PC-3 (cell line): Measurements from ENCODE around the gene OLFML2A. TPM values are rescaled to one million over a fixed set of nuclear protein-coding genes. Genes with fewer than 3 reads are reported as not detected.

Experiments used
- ATAC-seq: fragments of 200-7000 bp; cut with Tn5 transposase; 2 replicates; pipeline ENCODE4 v1.9.1; 2020; ENCODE audit warnings: mild to moderate bottlenecking, moderate library complexity
- BruUV-seq: library from RNA; stranded (reverse); fragments of 400-500 nt; replicated peaks from 2 replicates; lab custom pipeline; 2021; lab: Mats Ljungman, UMichigan
- CTCF ChIA-PET: fragments of 300-600 bp; sonication (Branson Sonifier 250); formaldehyde crosslinking; loops from one replicate; lab custom pipeline; 2022; ENCODE audit warnings: antibody characterized with exemption; lab: Charles Lee
- POLR2A ChIA-PET: fragments of 300-600 bp; sonication (Branson Sonifier 250); formaldehyde crosslinking; loops from one replicate; lab custom pipeline; 2022; ENCODE audit warnings: antibody characterized with exemption; ENCODE audit not compliant: unreplicated experiment; lab: Charles Lee
- DNase-seq: peaks from one replicate; pipeline ENCODE4 v3.0.0-alpha.2; 2015
- H2AFZ ChIP-seq: fragments of 300-600 bp; sonication (generic); 2 replicates; pipeline ENCODE4 v1.6.0; 2016; ENCODE audit warnings: antibody characterized with exemption, low read length
- H3F3A ChIP-seq: fragments of 300-600 bp; sonication (generic); one replicate; pipeline ENCODE4 v1.6.0; 2017; ENCODE audit warnings: antibody characterized with exemption, low read length, control low read depth, mild to moderate bottlenecking; ENCODE audit not compliant: unreplicated experiment
- H3K27ac ChIP-seq: fragments of 300-600 bp; sonication (generic); 2 replicates; pipeline ENCODE4 v1.5.1; 2016; ENCODE audit warnings: mild to moderate bottlenecking, low read length
- H3K27me3 ChIP-seq: fragments of 300-600 bp; sonication (generic); 2 replicates; pipeline ENCODE4 v1.6.1; 2016; ENCODE audit warnings: low read length, mixed read lengths
- H3K36me3 ChIP-seq: fragments of 300-600 bp; sonication (generic); 2 replicates; pipeline ENCODE4 v1.6.1; 2016; ENCODE audit warnings: low read depth, mixed run types, low read length, mixed read lengths
- H3K4me1 ChIP-seq: fragments of 300-600 bp; sonication (generic); 2 replicates; pipeline ENCODE4 v1.5.1; 2016; ENCODE audit warnings: low read length; ENCODE audit not compliant: insufficient read depth
- H3K4me2 ChIP-seq: fragments of 300-600 bp; sonication (generic); 2 replicates; pipeline ENCODE4 v1.6.0; 2016; ENCODE audit warnings: low read length
- H3K4me3 ChIP-seq: fragments of 300-600 bp; sonication (generic); 2 replicates; pipeline ENCODE4 v1.5.1; 2016; ENCODE audit warnings: mild to moderate bottlenecking, low read length, mixed read lengths
- H3K79me2 ChIP-seq: fragments of 300-600 bp; sonication (generic); 2 replicates; pipeline ENCODE4 v1.6.1; 2017; ENCODE audit warnings: low read length, mixed read lengths
- H3K9ac ChIP-seq: fragments of 300-600 bp; sonication (generic); 2 replicates; pipeline ENCODE4 v1.6.0; 2016; ENCODE audit warnings: mild to moderate bottlenecking, low read length
- H3K9me2 ChIP-seq: fragments of 300-600 bp; sonication (generic); replicated peaks from 2 replicates; pipeline ENCODE4 v1.6.1; 2016; ENCODE audit warnings: mixed run types, low read length, mixed read lengths
- H3K9me3 ChIP-seq: fragments of 300-600 bp; sonication (generic); 2 replicates; pipeline ENCODE4 v1.6.1; 2016; ENCODE audit warnings: low read length, mixed read lengths
- H4K20me1 ChIP-seq: fragments of 300-600 bp; sonication (generic); 2 replicates; pipeline ENCODE4 v1.6.1; 2016; ENCODE audit warnings: low read length, mixed read lengths
- EZH2 ChIP-seq: fragments of 300-600 bp; sonication (generic); IDR thresholded peaks from one replicate; pipeline ENCODE4 v1.6.1; 2017; ENCODE audit warnings: antibody characterized with exemption, mild to moderate bottlenecking, low read length; ENCODE audit not compliant: unreplicated experiment
- EZH2phosphoT487 ChIP-seq: fragments of 300-600 bp; sonication (generic); IDR thresholded peaks from 2 replicates; pipeline ENCODE4 v1.6.1; 2018; ENCODE audit warnings: mild to moderate bottlenecking, antibody characterized with exemption, low read length, borderline replicate concordance
- intact Hi-C: fragments of 100-400 bp; cut with micrococcal nuclease; formaldehyde crosslinking; loops from 2 replicates; pipeline ENCODE4 v1.9.0; 2023
- total RNA-seq: library from RNA; depleted of rRNA; stranded (reverse); fragments of >200 nt; gene quantifications from 2 replicates; pipeline ENCODE4 v1.2.3, GENCODE V29; 2014
- TF ChIP-seq, protein P1 (sequence below): fragments of 300-600 bp; sonication (generic); conservative IDR thresholded peaks from 2 replicates; pipeline ENCODE4 v1.5.1; 2017; ENCODE audit warnings: antibody characterized with exemption, low read depth, mild to moderate bottlenecking, low read length

Gene OLFML2A
- total RNA-seq, 1 experiment from 2014 or later, result 3.4 TPM

- no peaks in the 10 kb centered on the region for H3K36me3 ChIP-seq
- ATAC-seq (no peak), DNase-seq (no peak)
- H3K9me3 ChIP-seq, result no peaks in the 10 kb centered on the region
- peaks cover 69% of the 10 kb centered on the region for H3K79me2 ChIP-seq
- no peak overlapping the region for H3K4me3 ChIP-seq
- ChIA-PET POLR2A (no interaction called here), CTCF (interaction anchor here (0.5 to 1.7 kb wide), 5 partner anchors 14 to 470 kb away, joined by 3 to 7 read pairs (median 4); partner anchors contain the start of gene WDR38)
- no TSS peak for BruUV-seq
- H3K4me1 ChIP-seq, result no peaks in the 10 kb centered on the region
- TF ChIP-seq EZH2phosphoT487 (no peak), EZH2 (no peak)
- TF ChIP-seq, protein P1, sequence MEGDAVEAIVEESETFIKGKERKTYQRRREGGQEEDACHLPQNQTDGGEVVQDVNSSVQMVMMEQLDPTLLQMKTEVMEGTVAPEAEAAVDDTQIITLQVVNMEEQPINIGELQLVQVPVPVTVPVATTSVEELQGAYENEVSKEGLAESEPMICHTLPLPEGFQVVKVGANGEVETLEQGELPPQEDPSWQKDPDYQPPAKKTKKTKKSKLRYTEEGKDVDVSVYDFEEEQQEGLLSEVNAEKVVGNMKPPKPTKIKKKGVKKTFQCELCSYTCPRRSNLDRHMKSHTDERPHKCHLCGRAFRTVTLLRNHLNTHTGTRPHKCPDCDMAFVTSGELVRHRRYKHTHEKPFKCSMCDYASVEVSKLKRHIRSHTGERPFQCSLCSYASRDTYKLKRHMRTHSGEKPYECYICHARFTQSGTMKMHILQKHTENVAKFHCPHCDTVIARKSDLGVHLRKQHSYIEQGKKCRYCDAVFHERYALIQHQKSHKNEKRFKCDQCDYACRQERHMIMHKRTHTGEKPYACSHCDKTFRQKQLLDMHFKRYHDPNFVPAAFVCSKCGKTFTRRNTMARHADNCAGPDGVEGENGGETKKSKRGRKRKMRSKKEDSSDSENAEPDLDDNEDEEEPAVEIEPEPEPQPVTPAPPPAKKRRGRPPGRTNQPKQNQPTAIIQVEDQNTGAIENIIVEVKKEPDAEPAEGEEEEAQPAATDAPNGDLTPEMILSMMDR, result no peak
- no peak overlapping the region for H2AFZ ChIP-seq
- 0 out of 2 replicates have a peak, but pooled peaks cover 4% of the 10 kb centered on the region for H4K20me1 ChIP-seq
- no peaks in the 10 kb centered on the region for H3K27me3 ChIP-seq
- no peaks in the 10 kb centered on the region for H3F3A ChIP-seq
- intact Hi-C loops, result loop anchor here (2.0 kb wide), 1 partner anchor 53 kb away; no protein-coding TSS in a partner anchor
- no peak overlapping the region for H3K4me2 ChIP-seq
- no peak overlapping the region for H3K27ac ChIP-seq
- no peak overlapping the region for H3K9ac ChIP-seq
- no peaks in the 10 kb centered on the region for H3K9me2 ChIP-seq
These were observed 11.5 kb upstream of the OLFML2A start for GRCh38 chr9:124765439-124765835.

DNA sequence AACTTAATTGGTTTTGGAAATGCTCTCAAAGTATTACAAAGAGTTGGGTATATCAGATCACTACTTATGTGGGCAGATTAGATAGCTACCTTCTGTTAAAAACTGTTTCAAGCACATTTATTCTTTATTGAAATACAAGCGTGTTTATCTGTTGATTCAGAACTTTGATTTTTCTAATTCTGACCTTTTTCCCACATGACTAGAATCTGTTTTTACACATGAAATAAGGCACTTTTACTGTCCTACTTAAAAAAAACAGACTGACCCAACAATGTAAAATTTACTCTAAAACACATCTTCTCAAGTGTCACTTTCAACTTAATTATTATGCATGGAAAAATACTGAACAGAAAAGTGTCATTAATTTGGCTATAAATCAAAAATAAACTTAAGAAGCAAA, 10.6 kb upstream of the OLFML2A start:
- BruUV-seq, result no TSS peak
- intact Hi-C loops, result no loop called here
- no peaks in the 10 kb centered on the region for H3F3A ChIP-seq
- no peaks in the 10 kb centered on the region for H3K4me1 ChIP-seq
- no peak overlapping the region for H3K9ac ChIP-seq
- H2AFZ ChIP-seq, result no peak overlapping the region
- H3K27ac ChIP-seq, result no peak overlapping the region
- 0 out of 2 replicates have a peak, but pooled peaks cover 4% of the 10 kb centered on the region for H4K20me1 ChIP-seq
- H3K79me2 ChIP-seq, result peaks cover 65% of the 10 kb centered on the region
- no peaks in the 10 kb centered on the region for H3K9me2 ChIP-seq
- no peak overlapping the region for H3K4me2 ChIP-seq
- CTCF ChIA-PET, result interaction anchor here (0.6 kb wide), 1 partner anchor 244 kb away, joined by 3 read pairs; no protein-coding TSS in a partner anchor
- no peaks in the 10 kb centered on the region for H3K9me3 ChIP-seq
- no peaks in the 10 kb centered on the region for H3K27me3 ChIP-seq
- POLR2A ChIA-PET, result no interaction called here
- ATAC-seq (no peak), DNase-seq (no peak)
- no peaks in the 10 kb centered on the region for H3K36me3 ChIP-seq
- TF ChIP-seq EZH2phosphoT487 (no peak), EZH2 (no peak)
- TF ChIP-seq, protein P1, result no peak
- H3K4me3 ChIP-seq, result no peak overlapping the region

DNA sequence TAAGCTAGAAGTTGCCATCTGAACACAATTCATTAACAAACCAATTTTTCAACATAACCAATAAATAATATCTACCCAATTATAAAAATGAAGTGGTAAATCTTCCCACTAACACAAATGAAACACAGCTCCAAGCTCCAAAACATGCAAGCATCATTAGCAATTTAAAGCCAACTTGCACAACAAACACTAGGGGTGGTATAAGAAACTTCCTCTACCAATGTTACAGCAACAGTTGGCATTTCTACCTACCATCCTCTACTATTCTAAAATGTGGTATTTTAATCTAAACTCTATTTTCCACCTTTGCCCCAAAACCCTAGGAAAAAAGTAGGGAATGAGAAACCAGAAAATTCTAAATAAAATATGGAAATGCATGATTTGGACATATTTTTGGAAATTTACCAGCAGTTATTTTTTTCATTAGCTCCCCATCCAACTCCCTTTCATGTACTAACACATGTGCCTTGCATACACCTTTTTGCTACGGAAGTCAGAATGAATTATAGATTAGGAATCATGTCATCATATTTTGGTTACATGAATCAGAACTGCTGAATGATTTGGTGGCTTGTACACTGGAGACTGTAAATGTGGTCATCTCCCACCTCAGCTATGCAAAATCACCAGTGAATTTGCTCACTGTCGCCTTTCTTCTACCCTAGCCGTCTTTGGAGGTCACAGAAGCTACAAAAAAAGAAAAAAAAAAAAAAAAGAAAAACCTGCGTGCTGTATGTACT, 9.9 kb upstream of the OLFML2A start:
- Histone ChIP-seq H3K4me3 (no peak overlapping the region), H3F3A (no peaks in the 10 kb centered on the region), H3K27me3 (no peaks in the 10 kb centered on the region), H3K4me2 (no peak overlapping the region), H3K9me3 (no peaks in the 10 kb centered on the region), H3K9ac (no peak overlapping the region), H3K27ac (no peak overlapping the region), H3K9me2 (no peaks in the 10 kb centered on the region), H3K4me1 (no peaks in the 10 kb centered on the region), H3K36me3 (no peaks in the 10 kb centered on the region), H2AFZ (no peak overlapping the region), H3K79me2 (peaks cover 65% of the 10 kb centered on the region), H4K20me1 (0 out of 2 replicates have a peak, but pooled peaks cover 4% of the 10 kb centered on the region)
- CTCF ChIA-PET, result interaction anchor here (0.5 kb wide), 1 partner anchor 17 kb away, joined by 3 read pairs; no protein-coding TSS in a partner anchor
- TF ChIP-seq, protein P1, result peak; percentile 41; the same call in 1 of the 2 replicates
- TF ChIP-seq EZH2, result no peak
- no peak for ATAC-seq
- BruUV-seq, result no TSS peak
- DNase-seq, result no peak
- POLR2A ChIA-PET, result no interaction called here
- intact Hi-C loops, result no loop called here
